ENCODE measurements around the gene AGBL4.

DNA sequence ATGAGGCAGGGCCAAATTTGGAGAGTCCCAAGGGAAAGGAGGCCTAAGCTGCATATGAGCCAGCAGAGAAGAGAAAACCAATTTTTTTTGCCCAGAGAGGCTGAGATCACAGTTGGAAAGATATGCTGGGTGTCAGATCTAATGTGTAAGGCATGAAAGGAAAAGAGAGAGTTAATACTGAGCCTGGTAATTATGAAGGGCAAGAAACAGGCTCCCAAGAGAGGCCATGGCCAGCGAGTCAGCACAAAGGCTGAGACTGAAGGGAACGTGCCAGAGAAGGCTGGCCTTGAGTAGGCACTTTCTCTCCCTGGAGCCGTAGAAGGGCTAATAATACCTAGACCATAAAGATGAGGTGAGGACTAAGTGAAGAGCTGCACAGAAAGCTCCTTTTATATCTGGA, 1215.3 kb downstream of the AGBL4 start:
- TF ChIP-seq, protein P1, sequence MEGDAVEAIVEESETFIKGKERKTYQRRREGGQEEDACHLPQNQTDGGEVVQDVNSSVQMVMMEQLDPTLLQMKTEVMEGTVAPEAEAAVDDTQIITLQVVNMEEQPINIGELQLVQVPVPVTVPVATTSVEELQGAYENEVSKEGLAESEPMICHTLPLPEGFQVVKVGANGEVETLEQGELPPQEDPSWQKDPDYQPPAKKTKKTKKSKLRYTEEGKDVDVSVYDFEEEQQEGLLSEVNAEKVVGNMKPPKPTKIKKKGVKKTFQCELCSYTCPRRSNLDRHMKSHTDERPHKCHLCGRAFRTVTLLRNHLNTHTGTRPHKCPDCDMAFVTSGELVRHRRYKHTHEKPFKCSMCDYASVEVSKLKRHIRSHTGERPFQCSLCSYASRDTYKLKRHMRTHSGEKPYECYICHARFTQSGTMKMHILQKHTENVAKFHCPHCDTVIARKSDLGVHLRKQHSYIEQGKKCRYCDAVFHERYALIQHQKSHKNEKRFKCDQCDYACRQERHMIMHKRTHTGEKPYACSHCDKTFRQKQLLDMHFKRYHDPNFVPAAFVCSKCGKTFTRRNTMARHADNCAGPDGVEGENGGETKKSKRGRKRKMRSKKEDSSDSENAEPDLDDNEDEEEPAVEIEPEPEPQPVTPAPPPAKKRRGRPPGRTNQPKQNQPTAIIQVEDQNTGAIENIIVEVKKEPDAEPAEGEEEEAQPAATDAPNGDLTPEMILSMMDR (IDR thresholded peaks at IDR 0.05) = no peak
- TF ChIP-seq POLR2AphosphoS5 (IDR thresholded peaks at IDR 0.05) = no peak
- no peak for TF ChIP-seq POLR2A (IDR thresholded peaks at IDR 0.05)
- no peak for TF ChIP-seq EP300 (IDR thresholded peaks at IDR 0.05)
